HepG2 (cell line): ENCODE measurements around the gene GJE1. TPM values are rescaled to one million over a fixed set of nuclear protein-coding genes. Genes with fewer than 3 reads are reported as not detected.
A peak's percentile ranks its signal among the peaks of the same experiment; 100 is the strongest.

Experiments
- ATAD3A ChIP-seq: sonication (generic); formaldehyde crosslinking; IDR thresholded peaks from 2 replicates; pipeline ENCODE4 v1.4.0; 2020; ENCODE audit warnings: missing genetic modification reagents
- HNRNPUL1 ChIP-seq: fragments of 200-400 bp; formaldehyde crosslinking; IDR thresholded peaks from 2 replicates; pipeline ENCODE4 v1.6.1; 2017; ENCODE audit warnings: low read depth, mild to moderate bottlenecking, low read length, moderate library complexity
- SAP130 ChIP-seq: IDR thresholded peaks from 2 replicates; pipeline ENCODE4 v1.6.1; 2016; ENCODE audit warnings: low read depth
- SRSF1 ChIP-seq: fragments of 200-400 bp; formaldehyde crosslinking; optimal IDR thresholded peaks from 2 replicates; pipeline ENCODE3; 2017; ENCODE audit warnings: mild to moderate bottlenecking, low read depth, low read length, moderate library complexity
- ZFX ChIP-seq: sonication (generic); formaldehyde crosslinking; IDR thresholded peaks from 2 replicates; pipeline ENCODE4 v1.4.0; 2020; ENCODE audit warnings: mild to moderate bottlenecking, low read depth, missing genetic modification reagents, moderate library complexity
- ZNF556 ChIP-seq: sonication (generic); formaldehyde crosslinking; IDR thresholded peaks from 2 replicates; pipeline ENCODE4 v1.4.0; 2020; ENCODE audit warnings: mild to moderate bottlenecking, missing genetic modification reagents, borderline replicate concordance
- ZNF567 ChIP-seq: sonication (generic); formaldehyde crosslinking; IDR thresholded peaks from 2 replicates; pipeline ENCODE4 v1.8.1; 2023; ENCODE audit warnings: mild to moderate bottlenecking, missing genetic modification reagents, borderline replicate concordance
- ZNF816 ChIP-seq: sonication (generic); formaldehyde crosslinking; IDR thresholded peaks from 2 replicates; pipeline ENCODE4 v1.8.0; 2022; ENCODE audit warnings: missing genetic modification reagents, mild to moderate bottlenecking, borderline replicate concordance
- polyA plus RNA-seq, 8 experiments: library from polyadenylated mRNA; depleted of rRNA in 3 of 8; stranded (reverse) in 7 of 8; unstranded in 1 of 8; fragments of >200 nt; fragmentation: Illumina TruSeq in 4 of 8; extraction: Trizol in 4 of 8; gene quantifications; 2 replicates each; pipeline versions ENCODE4 v1.2.1 to v1.2.3, GENCODE V29; 2011 to 2016; ENCODE audit warnings: low read depth in 4 of 8, missing spikeins in 1 of 8, mixed read lengths in 1 of 8; ENCODE audit not compliant: insufficient read depth in 1 of 8
- total RNA-seq, 5 experiments: library from RNA; depleted of rRNA; stranded (reverse); fragments of >200 nt; fragmentation: Illumina TruSeq; extraction: Trizol; gene quantifications; 2 replicates each; pipeline ENCODE4 v1.2.3, GENCODE V29; 2016; ENCODE audit warnings: low read depth in 1 of 5
- TF ChIP-seq, protein P1 (sequence below): sonication (generic); formaldehyde crosslinking; IDR thresholded peaks from 2 replicates; pipeline ENCODE4 v1.4.0; 2020; ENCODE audit warnings: missing genetic modification reagents, borderline replicate concordance
- TF ChIP-seq, protein P2 (sequence below): sonication (generic); formaldehyde crosslinking; IDR thresholded peaks from 2 replicates; pipeline ENCODE4 v1.5.0; 2020; ENCODE audit warnings: missing genetic modification reagents
- TF ChIP-seq, protein P3 (sequence below): sonication (generic); formaldehyde crosslinking; conservative IDR thresholded peaks from 2 replicates; pipeline ENCODE4 v1.8.1; 2023; ENCODE audit warnings: missing genetic modification reagents
- TF ChIP-seq, protein P4 (sequence below): sonication (generic); formaldehyde crosslinking; IDR thresholded peaks from 2 replicates; pipeline ENCODE4 v1.4.0; 2020; ENCODE audit warnings: mild to moderate bottlenecking, missing genetic modification reagents
- TF ChIP-seq, protein P5 (sequence below): sonication (generic); formaldehyde crosslinking; IDR thresholded peaks from 2 replicates; pipeline ENCODE4 v1.4.0; 2020; ENCODE audit warnings: missing genetic modification reagents
- TF ChIP-seq, protein P6 (sequence below): sonication (generic); formaldehyde crosslinking; IDR thresholded peaks from 2 replicates; pipeline ENCODE4 v1.4.0; 2020; ENCODE audit warnings: mild to moderate bottlenecking, missing genetic modification reagents, borderline replicate concordance

Gene GJE1
- total and polyA plus RNA-seq, 2 of the 13 experiments (the other 11 are each of a cell fraction or from before 2014, with no cell fraction given): not detected

DNA sequence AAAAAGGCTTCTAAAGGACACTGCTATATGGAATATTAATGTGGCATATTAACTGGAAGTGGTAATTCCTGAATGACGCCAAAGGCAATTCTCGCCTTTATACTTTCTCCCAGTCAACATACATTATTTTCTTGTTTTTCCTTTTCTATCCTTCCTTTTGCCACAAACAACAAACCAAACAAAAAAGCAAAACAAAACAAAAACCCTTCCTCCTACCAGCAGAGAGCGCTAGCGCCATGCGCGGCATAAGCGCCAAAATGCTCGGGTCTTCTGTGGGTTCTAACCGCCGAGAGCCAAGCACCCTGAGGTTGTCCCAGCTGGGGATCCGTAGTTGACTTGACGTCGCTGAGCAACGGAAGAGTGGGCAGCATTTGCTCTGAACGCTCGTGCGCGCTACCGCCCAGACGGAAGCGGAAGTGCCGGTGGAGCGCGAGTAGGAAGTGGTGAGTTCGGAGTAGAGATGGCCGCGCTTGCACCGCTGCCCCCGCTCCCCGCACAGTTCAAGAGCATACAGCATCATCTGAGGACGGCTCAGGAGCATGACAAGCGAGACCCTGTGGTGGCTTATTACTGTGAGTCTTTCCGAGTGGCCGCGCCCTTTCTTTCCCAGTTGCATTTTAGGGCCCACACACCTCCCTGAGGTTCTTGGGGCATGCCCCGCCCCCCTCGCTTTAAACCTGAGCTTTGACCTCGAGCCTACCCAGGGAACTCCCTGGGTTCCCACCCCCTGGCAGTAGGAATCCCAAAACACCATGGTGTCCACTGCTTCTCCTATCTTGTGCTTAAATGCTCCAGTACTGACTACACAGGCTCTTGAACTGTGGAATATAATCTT lies 14.3 kb downstream of the GJE1 start, which contains the start of the genes NMBR and VTA1 (continued):
- TF ChIP-seq, protein P1, sequence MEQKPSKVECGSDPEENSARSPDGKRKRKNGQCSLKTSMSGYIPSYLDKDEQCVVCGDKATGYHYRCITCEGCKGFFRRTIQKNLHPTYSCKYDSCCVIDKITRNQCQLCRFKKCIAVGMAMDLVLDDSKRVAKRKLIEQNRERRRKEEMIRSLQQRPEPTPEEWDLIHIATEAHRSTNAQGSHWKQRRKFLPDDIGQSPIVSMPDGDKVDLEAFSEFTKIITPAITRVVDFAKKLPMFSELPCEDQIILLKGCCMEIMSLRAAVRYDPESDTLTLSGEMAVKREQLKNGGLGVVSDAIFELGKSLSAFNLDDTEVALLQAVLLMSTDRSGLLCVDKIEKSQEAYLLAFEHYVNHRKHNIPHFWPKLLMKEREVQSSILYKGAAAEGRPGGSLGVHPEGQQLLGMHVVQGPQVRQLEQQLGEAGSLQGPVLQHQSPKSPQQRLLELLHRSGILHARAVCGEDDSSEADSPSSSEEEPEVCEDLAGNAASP (CRISPR knock-in tag): peak; percentile 73; the same call in 1 of the 2 replicates
- TF ChIP-seq, protein P2, sequence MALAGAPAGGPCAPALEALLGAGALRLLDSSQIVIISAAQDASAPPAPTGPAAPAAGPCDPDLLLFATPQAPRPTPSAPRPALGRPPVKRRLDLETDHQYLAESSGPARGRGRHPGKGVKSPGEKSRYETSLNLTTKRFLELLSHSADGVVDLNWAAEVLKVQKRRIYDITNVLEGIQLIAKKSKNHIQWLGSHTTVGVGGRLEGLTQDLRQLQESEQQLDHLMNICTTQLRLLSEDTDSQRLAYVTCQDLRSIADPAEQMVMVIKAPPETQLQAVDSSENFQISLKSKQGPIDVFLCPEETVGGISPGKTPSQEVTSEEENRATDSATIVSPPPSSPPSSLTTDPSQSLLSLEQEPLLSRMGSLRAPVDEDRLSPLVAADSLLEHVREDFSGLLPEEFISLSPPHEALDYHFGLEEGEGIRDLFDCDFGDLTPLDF (CRISPR knock-in tag): peak; percentile 97
- TF ChIP-seq ZNF567 (peak; percentile 98; the same call in 1 of the 2 replicates), ZFX (CRISPR knock-in tag) (peak; percentile 94), SRSF1 (peak; percentile 90), HNRNPUL1 (no peak), ATAD3A (no peak), SAP130 (CRISPR knock-in tag) (peak; percentile 100), ZNF816 (CRISPR knock-in tag) (peak; percentile 86; the same call in 1 of the 2 replicates), ZNF556 (peak; percentile 97)
- TF ChIP-seq, protein P3, sequence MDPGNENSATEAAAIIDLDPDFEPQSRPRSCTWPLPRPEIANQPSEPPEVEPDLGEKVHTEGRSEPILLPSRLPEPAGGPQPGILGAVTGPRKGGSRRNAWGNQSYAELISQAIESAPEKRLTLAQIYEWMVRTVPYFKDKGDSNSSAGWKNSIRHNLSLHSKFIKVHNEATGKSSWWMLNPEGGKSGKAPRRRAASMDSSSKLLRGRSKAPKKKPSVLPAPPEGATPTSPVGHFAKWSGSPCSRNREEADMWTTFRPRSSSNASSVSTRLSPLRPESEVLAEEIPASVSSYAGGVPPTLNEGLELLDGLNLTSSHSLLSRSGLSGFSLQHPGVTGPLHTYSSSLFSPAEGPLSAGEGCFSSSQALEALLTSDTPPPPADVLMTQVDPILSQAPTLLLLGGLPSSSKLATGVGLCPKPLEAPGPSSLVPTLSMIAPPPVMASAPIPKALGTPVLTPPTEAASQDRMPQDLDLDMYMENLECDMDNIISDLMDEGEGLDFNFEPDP: no peak
- TF ChIP-seq, protein P4, sequence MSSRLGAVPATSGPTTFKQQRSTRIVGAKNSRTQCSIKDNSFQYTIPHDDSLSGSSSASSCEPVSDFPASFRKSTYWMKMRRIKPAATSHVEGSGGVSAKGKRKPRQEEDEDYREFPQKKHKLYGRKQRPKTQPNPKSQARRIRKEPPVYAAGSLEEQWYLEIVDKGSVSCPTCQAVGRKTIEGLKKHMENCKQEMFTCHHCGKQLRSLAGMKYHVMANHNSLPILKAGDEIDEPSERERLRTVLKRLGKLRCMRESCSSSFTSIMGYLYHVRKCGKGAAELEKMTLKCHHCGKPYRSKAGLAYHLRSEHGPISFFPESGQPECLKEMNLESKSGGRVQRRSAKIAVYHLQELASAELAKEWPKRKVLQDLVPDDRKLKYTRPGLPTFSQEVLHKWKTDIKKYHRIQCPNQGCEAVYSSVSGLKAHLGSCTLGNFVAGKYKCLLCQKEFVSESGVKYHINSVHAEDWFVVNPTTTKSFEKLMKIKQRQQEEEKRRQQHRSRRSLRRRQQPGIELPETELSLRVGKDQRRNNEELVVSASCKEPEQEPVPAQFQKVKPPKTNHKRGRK (CRISPR knock-in tag): no peak
- TF ChIP-seq, protein P5, sequence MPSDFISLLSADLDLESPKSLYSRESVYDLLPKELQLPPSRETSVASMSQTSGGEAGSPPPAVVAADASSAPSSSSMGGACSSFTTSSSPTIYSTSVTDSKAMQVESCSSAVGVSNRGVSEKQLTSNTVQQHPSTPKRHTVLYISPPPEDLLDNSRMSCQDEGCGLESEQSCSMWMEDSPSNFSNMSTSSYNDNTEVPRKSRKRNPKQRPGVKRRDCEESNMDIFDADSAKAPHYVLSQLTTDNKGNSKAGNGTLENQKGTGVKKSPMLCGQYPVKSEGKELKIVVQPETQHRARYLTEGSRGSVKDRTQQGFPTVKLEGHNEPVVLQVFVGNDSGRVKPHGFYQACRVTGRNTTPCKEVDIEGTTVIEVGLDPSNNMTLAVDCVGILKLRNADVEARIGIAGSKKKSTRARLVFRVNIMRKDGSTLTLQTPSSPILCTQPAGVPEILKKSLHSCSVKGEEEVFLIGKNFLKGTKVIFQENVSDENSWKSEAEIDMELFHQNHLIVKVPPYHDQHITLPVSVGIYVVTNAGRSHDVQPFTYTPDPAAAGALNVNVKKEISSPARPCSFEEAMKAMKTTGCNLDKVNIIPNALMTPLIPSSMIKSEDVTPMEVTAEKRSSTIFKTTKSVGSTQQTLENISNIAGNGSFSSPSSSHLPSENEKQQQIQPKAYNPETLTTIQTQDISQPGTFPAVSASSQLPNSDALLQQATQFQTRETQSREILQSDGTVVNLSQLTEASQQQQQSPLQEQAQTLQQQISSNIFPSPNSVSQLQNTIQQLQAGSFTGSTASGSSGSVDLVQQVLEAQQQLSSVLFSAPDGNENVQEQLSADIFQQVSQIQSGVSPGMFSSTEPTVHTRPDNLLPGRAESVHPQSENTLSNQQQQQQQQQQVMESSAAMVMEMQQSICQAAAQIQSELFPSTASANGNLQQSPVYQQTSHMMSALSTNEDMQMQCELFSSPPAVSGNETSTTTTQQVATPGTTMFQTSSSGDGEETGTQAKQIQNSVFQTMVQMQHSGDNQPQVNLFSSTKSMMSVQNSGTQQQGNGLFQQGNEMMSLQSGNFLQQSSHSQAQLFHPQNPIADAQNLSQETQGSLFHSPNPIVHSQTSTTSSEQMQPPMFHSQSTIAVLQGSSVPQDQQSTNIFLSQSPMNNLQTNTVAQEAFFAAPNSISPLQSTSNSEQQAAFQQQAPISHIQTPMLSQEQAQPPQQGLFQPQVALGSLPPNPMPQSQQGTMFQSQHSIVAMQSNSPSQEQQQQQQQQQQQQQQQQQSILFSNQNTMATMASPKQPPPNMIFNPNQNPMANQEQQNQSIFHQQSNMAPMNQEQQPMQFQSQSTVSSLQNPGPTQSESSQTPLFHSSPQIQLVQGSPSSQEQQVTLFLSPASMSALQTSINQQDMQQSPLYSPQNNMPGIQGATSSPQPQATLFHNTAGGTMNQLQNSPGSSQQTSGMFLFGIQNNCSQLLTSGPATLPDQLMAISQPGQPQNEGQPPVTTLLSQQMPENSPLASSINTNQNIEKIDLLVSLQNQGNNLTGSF (CRISPR knock-in tag): 0 out of 2 replicates have a peak, but pooled peaks have one; percentile 84
- TF ChIP-seq, protein P6, sequence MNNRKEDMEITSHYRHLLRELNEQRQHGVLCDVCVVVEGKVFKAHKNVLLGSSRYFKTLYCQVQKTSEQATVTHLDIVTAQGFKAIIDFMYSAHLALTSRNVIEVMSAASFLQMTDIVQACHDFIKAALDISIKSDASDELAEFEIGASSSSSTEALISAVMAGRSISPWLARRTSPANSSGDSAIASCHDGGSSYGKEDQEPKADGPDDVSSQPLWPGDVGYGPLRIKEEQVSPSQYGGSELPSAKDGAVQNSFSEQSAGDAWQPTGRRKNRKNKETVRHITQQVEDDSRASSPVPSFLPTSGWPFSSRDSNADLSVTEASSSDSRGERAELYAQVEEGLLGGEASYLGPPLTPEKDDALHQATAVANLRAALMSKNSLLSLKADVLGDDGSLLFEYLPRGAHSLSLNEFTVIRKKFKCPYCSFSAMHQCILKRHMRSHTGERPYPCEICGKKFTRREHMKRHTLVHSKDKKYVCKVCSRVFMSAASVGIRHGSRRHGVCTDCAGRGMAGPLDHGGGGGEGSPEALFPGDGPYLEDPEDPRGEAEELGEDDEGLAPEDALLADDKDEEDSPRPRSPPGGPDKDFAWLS: no peak
